HepG2 (cell line): ENCODE results near the gene LHX3. TPM values are rescaled to one million over a fixed set of nuclear protein-coding genes. Genes with fewer than 3 reads are reported as not detected.

Experiments
- CBFB ChIP-seq: sonication (generic); formaldehyde crosslinking; IDR thresholded peaks from 2 replicates; pipeline ENCODE4 v1.4.0; 2020; ENCODE audit warnings: missing genetic modification reagents
- DNMT1 ChIP-seq: sonication (generic); formaldehyde crosslinking; IDR thresholded peaks from 2 replicates; pipeline ENCODE4 v1.5.1; 2020; ENCODE audit warnings: mild to moderate bottlenecking, missing genetic modification reagents
- FLYWCH1 ChIP-seq: sonication (generic); formaldehyde crosslinking; IDR thresholded peaks from 2 replicates; pipeline ENCODE4 v1.8.1; 2023; ENCODE audit warnings: mild to moderate bottlenecking, missing genetic modification reagents
- FOXC1 ChIP-seq: sonication (generic); formaldehyde crosslinking; IDR thresholded peaks from 2 replicates; pipeline ENCODE4 v1.8.0; 2022; ENCODE audit warnings: mild to moderate bottlenecking, missing genetic modification reagents, borderline replicate concordance
- MIXL1 ChIP-seq: IDR thresholded peaks from 2 replicates; pipeline ENCODE4 v1.6.1; 2016
- NCOA5 ChIP-seq: sonication (generic); formaldehyde crosslinking; IDR thresholded peaks from 2 replicates; pipeline ENCODE4 v1.4.0; 2020; ENCODE audit warnings: missing genetic modification reagents
- NR2C2 ChIP-seq: sonication (generic); formaldehyde crosslinking; IDR thresholded peaks from 2 replicates; pipeline ENCODE4 v1.4.0; 2020; ENCODE audit warnings: missing genetic modification reagents, mild to moderate bottlenecking, moderate library complexity, borderline replicate concordance
- SP2 ChIP-seq: sonication (generic); formaldehyde crosslinking; IDR thresholded peaks from 2 replicates; pipeline ENCODE4 v1.5.1; 2020; ENCODE audit warnings: mild to moderate bottlenecking, missing genetic modification reagents
- XBP1 ChIP-seq: sonication (generic); formaldehyde crosslinking; IDR thresholded peaks from 2 replicates; pipeline ENCODE4 v1.5.0; 2020; ENCODE audit warnings: missing genetic modification reagents
- ZFP36L2 ChIP-seq: sonication (generic); formaldehyde crosslinking; IDR thresholded peaks from 2 replicates; pipeline ENCODE4 v1.4.0; 2020; ENCODE audit warnings: missing genetic modification reagents
- ZIK1 ChIP-seq: sonication (generic); formaldehyde crosslinking; IDR thresholded peaks from 2 replicates; pipeline ENCODE4 v1.5.0; 2020; ENCODE audit warnings: mild to moderate bottlenecking, low read depth, missing genetic modification reagents, borderline replicate concordance
- ZNF468 ChIP-seq: sonication (generic); formaldehyde crosslinking; IDR thresholded peaks from 2 replicates; pipeline ENCODE4 v1.8.0; 2022; ENCODE audit warnings: mild to moderate bottlenecking, moderate library complexity, missing genetic modification reagents
- ZNF737 ChIP-seq: sonication (generic); formaldehyde crosslinking; IDR thresholded peaks from 2 replicates; pipeline ENCODE4 v1.5.0; 2020; ENCODE audit warnings: missing genetic modification reagents, mild to moderate bottlenecking, borderline replicate concordance
- ZNF883 ChIP-seq: sonication (generic); formaldehyde crosslinking; IDR thresholded peaks from 2 replicates; pipeline ENCODE4 v1.5.1; 2020; ENCODE audit warnings: mild to moderate bottlenecking, missing genetic modification reagents; ENCODE audit errors: not compliant biosample characterization
- polyA plus RNA-seq, 8 experiments: library from polyadenylated mRNA; depleted of rRNA in 3 of 8; stranded (reverse) in 7 of 8; unstranded in 1 of 8; fragments of >200 nt; fragmentation: Illumina TruSeq in 4 of 8; extraction: Trizol in 4 of 8; gene quantifications; 2 replicates each; pipeline versions ENCODE4 v1.2.1 to v1.2.3, GENCODE V29; 2011 to 2016; ENCODE audit warnings: low read depth in 4 of 8, missing spikeins in 1 of 8, mixed read lengths in 1 of 8; ENCODE audit not compliant: insufficient read depth in 1 of 8
- total RNA-seq, 5 experiments: library from RNA; depleted of rRNA; stranded (reverse); fragments of >200 nt; fragmentation: Illumina TruSeq; extraction: Trizol; gene quantifications; 2 replicates each; pipeline ENCODE4 v1.2.3, GENCODE V29; 2016; ENCODE audit warnings: low read depth in 1 of 5
- TF ChIP-seq, protein P1 (sequence below): sonication (generic); formaldehyde crosslinking; IDR thresholded peaks from 2 replicates; pipeline ENCODE4 v1.4.0; 2020; ENCODE audit warnings: mild to moderate bottlenecking, missing genetic modification reagents
- TF ChIP-seq, protein P2 (sequence below): sonication (generic); formaldehyde crosslinking; IDR thresholded peaks from 2 replicates; pipeline ENCODE4 v1.4.0; 2020; ENCODE audit warnings: low read depth, mild to moderate bottlenecking, missing genetic modification reagents
- TF ChIP-seq, protein P3 (sequence below): sonication (generic); formaldehyde crosslinking; IDR thresholded peaks from 2 replicates; pipeline ENCODE4 v1.4.0; 2020; ENCODE audit warnings: missing genetic modification reagents
- TF ChIP-seq, protein P4 (sequence below): sonication (generic); formaldehyde crosslinking; IDR thresholded peaks from 2 replicates; pipeline ENCODE4 v1.9.0; 2022; ENCODE audit warnings: missing genetic modification reagents, mild to moderate bottlenecking, borderline replicate concordance
- TF ChIP-seq, protein P5 (sequence below), 2 experiments: sonication (generic) in 1 of 2; formaldehyde crosslinking in 1 of 2; IDR thresholded peaks; 2 replicates each; pipeline versions ENCODE4 v1.4.0 to v1.6.1; 2016 to 2020; ENCODE audit warnings: borderline replicate concordance in 1 of 2, low read depth in 1 of 2, mild to moderate bottlenecking in 1 of 2, missing genetic modification reagents in 1 of 2

LHX3 gene
- total and polyA plus RNA-seq, 2 of the 13 experiments (the other 11 are each of a cell fraction or from before 2014, with no cell fraction given), result not detected

DNA sequence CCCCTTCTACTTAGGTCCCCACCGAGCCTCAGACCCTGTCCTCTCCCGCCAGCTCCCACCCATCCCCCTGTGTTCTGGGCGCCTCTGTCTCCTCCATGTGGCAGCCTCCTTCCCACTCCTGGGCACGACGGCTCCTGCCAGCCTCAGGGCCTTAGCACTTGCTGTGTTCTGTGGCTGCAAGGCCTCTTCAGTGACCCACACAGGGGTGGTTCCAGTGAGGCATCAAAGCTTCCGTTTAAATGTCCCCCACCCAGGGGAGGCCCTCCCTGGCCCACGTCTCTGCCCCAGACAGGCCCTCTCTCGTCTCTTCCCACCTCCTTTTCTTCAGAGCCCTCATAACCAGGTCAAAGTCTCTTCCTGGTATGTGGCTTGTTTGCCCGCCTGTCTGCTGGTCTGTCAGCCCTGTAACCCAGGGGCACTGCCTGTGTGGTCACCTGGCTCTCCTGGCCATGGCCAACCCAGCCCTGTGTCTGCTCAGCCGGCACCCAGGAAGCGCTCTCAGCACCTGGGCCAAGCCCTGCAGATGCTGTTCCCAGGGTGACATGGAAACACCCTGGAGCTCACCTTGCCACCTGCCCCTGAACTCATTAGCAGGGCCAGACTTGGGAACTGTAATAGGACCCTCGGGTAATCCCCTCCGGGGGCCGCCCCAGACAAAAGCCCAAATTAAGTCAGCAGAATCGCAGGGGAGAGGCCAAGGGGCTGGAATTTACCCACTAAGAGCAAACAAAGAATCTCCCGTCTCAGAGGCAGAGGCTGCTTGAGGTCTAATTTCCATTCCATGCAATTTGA is 33.7 kb downstream of the LHX3 start (continued):
- TF ChIP-seq, protein P1, sequence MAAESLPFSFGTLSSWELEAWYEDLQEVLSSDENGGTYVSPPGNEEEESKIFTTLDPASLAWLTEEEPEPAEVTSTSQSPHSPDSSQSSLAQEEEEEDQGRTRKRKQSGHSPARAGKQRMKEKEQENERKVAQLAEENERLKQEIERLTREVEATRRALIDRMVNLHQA (CRISPR knock-in tag), result no peak
- TF ChIP-seq, protein P2, sequence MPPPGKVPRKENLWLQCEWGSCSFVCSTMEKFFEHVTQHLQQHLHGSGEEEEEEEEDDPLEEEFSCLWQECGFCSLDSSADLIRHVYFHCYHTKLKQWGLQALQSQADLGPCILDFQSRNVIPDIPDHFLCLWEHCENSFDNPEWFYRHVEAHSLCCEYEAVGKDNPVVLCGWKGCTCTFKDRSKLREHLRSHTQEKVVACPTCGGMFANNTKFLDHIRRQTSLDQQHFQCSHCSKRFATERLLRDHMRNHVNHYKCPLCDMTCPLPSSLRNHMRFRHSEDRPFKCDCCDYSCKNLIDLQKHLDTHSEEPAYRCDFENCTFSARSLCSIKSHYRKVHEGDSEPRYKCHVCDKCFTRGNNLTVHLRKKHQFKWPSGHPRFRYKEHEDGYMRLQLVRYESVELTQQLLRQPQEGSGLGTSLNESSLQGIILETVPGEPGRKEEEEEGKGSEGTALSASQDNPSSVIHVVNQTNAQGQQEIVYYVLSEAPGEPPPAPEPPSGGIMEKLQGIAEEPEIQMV (CRISPR knock-in tag), result no peak
- TF ChIP-seq NCOA5 (no peak), FOXC1 (CRISPR knock-in tag) (no peak), FLYWCH1 (no peak), NR2C2 (CRISPR knock-in tag) (no peak), DNMT1 (CRISPR knock-in tag) (no peak), MIXL1 (CRISPR knock-in tag) (no peak), SP2 (no peak), ZFP36L2 (CRISPR knock-in tag) (no peak), ZNF468 (no peak), ZNF737 (no peak), ZIK1 (CRISPR knock-in tag) (no peak), CBFB (CRISPR knock-in tag) (no peak), XBP1 (CRISPR knock-in tag) (no peak), ZNF883 (CRISPR knock-in tag) (no peak)
- TF ChIP-seq, protein P3, sequence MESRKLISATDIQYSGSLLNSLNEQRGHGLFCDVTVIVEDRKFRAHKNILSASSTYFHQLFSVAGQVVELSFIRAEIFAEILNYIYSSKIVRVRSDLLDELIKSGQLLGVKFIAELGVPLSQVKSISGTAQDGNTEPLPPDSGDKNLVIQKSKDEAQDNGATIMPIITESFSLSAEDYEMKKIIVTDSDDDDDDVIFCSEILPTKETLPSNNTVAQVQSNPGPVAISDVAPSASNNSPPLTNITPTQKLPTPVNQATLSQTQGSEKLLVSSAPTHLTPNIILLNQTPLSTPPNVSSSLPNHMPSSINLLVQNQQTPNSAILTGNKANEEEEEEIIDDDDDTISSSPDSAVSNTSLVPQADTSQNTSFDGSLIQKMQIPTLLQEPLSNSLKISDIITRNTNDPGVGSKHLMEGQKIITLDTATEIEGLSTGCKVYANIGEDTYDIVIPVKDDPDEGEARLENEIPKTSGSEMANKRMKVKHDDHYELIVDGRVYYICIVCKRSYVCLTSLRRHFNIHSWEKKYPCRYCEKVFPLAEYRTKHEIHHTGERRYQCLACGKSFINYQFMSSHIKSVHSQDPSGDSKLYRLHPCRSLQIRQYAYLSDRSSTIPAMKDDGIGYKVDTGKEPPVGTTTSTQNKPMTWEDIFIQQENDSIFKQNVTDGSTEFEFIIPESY (CRISPR knock-in tag), result peak; percentile 42; the same call in 1 of the 2 replicates
- TF ChIP-seq, protein P4, sequence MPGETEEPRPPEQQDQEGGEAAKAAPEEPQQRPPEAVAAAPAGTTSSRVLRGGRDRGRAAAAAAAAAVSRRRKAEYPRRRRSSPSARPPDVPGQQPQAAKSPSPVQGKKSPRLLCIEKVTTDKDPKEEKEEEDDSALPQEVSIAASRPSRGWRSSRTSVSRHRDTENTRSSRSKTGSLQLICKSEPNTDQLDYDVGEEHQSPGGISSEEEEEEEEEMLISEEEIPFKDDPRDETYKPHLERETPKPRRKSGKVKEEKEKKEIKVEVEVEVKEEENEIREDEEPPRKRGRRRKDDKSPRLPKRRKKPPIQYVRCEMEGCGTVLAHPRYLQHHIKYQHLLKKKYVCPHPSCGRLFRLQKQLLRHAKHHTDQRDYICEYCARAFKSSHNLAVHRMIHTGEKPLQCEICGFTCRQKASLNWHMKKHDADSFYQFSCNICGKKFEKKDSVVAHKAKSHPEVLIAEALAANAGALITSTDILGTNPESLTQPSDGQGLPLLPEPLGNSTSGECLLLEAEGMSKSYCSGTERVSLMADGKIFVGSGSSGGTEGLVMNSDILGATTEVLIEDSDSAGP (CRISPR knock-in tag), result peak; percentile 49; the same call in 1 of the 2 replicates
- TF ChIP-seq, protein P5, sequence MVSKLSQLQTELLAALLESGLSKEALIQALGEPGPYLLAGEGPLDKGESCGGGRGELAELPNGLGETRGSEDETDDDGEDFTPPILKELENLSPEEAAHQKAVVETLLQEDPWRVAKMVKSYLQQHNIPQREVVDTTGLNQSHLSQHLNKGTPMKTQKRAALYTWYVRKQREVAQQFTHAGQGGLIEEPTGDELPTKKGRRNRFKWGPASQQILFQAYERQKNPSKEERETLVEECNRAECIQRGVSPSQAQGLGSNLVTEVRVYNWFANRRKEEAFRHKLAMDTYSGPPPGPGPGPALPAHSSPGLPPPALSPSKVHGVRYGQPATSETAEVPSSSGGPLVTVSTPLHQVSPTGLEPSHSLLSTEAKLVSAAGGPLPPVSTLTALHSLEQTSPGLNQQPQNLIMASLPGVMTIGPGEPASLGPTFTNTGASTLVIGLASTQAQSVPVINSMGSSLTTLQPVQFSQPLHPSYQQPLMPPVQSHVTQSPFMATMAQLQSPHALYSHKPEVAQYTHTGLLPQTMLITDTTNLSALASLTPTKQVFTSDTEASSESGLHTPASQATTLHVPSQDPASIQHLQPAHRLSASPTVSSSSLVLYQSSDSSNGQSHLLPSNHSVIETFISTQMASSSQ (IDR thresholded peaks at IDR 0.05; ENCODE audit: low read depth), result no peak
- TF ChIP-seq, protein P5 (CRISPR knock-in tag; IDR thresholded peaks at IDR 0.05; ENCODE audit: borderline replicate concordance), result no peak; the same call in 1 of the 2 replicates
